A549 (cell line): ENCODE measurements around the gene SIGLECL1.

ENCODE experiments used
- CEBPB ChIP-seq, 2 experiments: fragments of >200 bp in 1 of 2; sonication (Bioruptor Twin) in 1 of 2; formaldehyde crosslinking in 1 of 2; IDR thresholded peaks; 2 replicates each; pipeline ENCODE4 v1.6.1; 2012 to 2016
- EP300 ChIP-seq, 2 experiments: fragments of >200 bp; sonication (Bioruptor Twin); formaldehyde crosslinking; IDR thresholded peaks; 2 replicates in 1 of 2; 3 replicates in 1 of 2; pipeline ENCODE4 v1.6.1; 2016 to 2017
- GATA3 ChIP-seq: IDR thresholded peaks from 2 replicates; pipeline ENCODE4 v1.6.1; 2012; ENCODE audit warnings: borderline replicate concordance
- MAZ ChIP-seq: fragments of 150-350 bp; IDR thresholded peaks from 2 replicates; pipeline ENCODE4 v1.6.1; 2014; ENCODE audit warnings: antibody characterized with exemption, low read depth, low read length, borderline replicate concordance
- POLR2A ChIP-seq: IDR thresholded peaks from 2 replicates; pipeline ENCODE4 v1.6.1; 2012; ENCODE audit warnings: mild to moderate bottlenecking, low read length
- POLR2AphosphoS2 ChIP-seq: conservative IDR thresholded peaks from 2 replicates; pipeline ENCODE4 v1.6.1; 2012; ENCODE audit warnings: low read length, improper control_type of control experiment, inconsistent platforms
- RFX5 ChIP-seq: fragments of 450-650 bp; IDR thresholded peaks from 2 replicates; pipeline ENCODE4 v1.7.1; 2014; ENCODE audit warnings: antibody characterized with exemption, mild to moderate bottlenecking, moderate library complexity
- TP53 ChIP-seq: fragments of 250-450 bp; sonication (Bioruptor Pico); IDR thresholded peaks from 2 replicates; pipeline ENCODE4 v1.5.0; 2021; ENCODE audit warnings: mild to moderate bottlenecking, moderate library complexity
- TF ChIP-seq, protein P1 (sequence below): fragments of >200 bp; sonication (Bioruptor Twin); formaldehyde crosslinking; IDR thresholded peaks from 3 replicates; pipeline ENCODE4 v1.5.1; 2016
- TF ChIP-seq, protein P2 (sequence below): IDR thresholded peaks from 2 replicates; pipeline ENCODE4 v1.6.1; 2012

DNA sequence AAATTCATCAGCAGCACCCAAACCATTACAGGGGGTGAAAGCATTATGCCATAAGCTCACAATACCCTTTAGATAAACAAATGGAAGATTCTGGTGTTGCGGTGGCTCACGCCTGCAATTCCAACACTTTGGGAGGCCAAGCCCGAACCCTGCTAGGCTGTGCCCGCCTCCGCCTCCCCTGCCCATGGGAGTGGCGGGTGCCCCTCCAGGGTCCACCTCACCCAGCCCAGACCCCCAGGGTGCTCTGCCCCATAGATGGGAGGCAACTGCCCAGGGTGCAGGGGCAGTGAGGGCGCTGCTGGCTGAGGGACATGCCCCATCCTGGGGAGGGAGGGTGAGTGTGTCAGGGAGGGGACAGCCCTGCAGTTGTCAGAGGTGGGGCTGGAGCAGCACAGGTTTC lies 10.0 kb upstream of the SIGLECL1 start:
- TF ChIP-seq, protein P1, sequence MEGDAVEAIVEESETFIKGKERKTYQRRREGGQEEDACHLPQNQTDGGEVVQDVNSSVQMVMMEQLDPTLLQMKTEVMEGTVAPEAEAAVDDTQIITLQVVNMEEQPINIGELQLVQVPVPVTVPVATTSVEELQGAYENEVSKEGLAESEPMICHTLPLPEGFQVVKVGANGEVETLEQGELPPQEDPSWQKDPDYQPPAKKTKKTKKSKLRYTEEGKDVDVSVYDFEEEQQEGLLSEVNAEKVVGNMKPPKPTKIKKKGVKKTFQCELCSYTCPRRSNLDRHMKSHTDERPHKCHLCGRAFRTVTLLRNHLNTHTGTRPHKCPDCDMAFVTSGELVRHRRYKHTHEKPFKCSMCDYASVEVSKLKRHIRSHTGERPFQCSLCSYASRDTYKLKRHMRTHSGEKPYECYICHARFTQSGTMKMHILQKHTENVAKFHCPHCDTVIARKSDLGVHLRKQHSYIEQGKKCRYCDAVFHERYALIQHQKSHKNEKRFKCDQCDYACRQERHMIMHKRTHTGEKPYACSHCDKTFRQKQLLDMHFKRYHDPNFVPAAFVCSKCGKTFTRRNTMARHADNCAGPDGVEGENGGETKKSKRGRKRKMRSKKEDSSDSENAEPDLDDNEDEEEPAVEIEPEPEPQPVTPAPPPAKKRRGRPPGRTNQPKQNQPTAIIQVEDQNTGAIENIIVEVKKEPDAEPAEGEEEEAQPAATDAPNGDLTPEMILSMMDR: no peak
- TF ChIP-seq RFX5 (no peak), TP53 (no peak), POLR2A (no peak), MAZ (no peak), CEBPB (IDR thresholded peaks at IDR 0.05) (no peak), GATA3 (no peak), POLR2AphosphoS2 (no peak), EP300 (IDR thresholded peaks at IDR 0.05) (no peak)
- TF ChIP-seq, protein P2, sequence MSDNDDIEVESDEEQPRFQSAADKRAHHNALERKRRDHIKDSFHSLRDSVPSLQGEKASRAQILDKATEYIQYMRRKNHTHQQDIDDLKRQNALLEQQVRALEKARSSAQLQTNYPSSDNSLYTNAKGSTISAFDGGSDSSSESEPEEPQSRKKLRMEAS: no peak
